GM06990 (cell line): ENCODE results near the gene TBC1D28.
"Not testable (repeated sequence)": the region's sequence is repeated elsewhere in the genome, so short reads cannot be mapped to it uniquely, and the experiment has no call there.

Source experiments
- DNase-seq: peaks from one replicate; pipeline ENCODE4 v3.0.0-alpha.2; 2011; ENCODE audit not compliant: insufficient read length; ENCODE audit errors: extremely low read depth
- H3K27me3 ChIP-seq: replicated peaks from 2 replicates; pipeline ENCODE4 v1.6.0; 2011; ENCODE audit warnings: low read length; ENCODE audit not compliant: control insufficient read depth, insufficient read depth
- H3K36me3 ChIP-seq: 2 replicates; pipeline ENCODE4 v1.5.1; 2011; ENCODE audit warnings: low read length; ENCODE audit not compliant: control insufficient read depth, insufficient read depth
- H3K4me3 ChIP-seq: replicated peaks from 2 replicates; pipeline ENCODE4 v1.5.1; 2011; ENCODE audit warnings: low read depth, mild to moderate bottlenecking, control low read depth, low read length
- CTCF ChIP-seq: IDR thresholded peaks from 2 replicates; pipeline ENCODE4 v1.5.1; 2011; ENCODE audit warnings: low read length, control low read depth, mild to moderate bottlenecking, inconsistent platforms; ENCODE audit not compliant: insufficient read depth, poor library complexity, severe bottlenecking

TBC1D28 gene

GRCh38 chr17:18636237-18636636 lies 8.0 kb downstream of the TBC1D28 start:
- H3K27me3 ChIP-seq, H3K4me3 ChIP-seq, H3K36me3 ChIP-seq, DNase-seq: not testable (repeated sequence)

DNA sequence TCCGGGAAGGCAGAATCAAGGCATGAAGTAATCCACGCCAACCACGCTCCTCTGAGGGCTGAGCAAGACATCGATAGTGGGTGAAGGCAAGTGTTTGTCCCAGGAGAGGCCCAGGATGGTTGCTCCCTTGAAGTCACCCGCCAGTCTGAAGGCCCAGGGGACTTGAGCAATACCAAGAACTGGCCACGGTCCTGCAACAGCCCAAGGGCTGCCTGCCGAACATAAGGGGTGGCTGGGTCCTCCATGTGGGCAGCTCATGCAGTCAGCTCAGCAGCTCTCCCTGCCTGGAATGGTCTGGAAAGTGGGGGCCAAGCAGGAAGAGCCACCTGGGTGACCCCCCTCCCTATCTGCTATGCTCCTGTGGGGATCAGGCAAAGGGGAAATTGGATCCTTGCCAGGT lies 8.4 kb downstream of the TBC1D28 start:
- not testable (repeated sequence) for H3K36me3 ChIP-seq, H3K4me3 ChIP-seq, H3K27me3 ChIP-seq, DNase-seq

GRCh38 chr17:18634550-18635263 lies 9.5 kb downstream of the TBC1D28 start:
- H3K27me3 ChIP-seq, H3K36me3 ChIP-seq, H3K4me3 ChIP-seq, DNase-seq: not testable (repeated sequence)

DNA sequence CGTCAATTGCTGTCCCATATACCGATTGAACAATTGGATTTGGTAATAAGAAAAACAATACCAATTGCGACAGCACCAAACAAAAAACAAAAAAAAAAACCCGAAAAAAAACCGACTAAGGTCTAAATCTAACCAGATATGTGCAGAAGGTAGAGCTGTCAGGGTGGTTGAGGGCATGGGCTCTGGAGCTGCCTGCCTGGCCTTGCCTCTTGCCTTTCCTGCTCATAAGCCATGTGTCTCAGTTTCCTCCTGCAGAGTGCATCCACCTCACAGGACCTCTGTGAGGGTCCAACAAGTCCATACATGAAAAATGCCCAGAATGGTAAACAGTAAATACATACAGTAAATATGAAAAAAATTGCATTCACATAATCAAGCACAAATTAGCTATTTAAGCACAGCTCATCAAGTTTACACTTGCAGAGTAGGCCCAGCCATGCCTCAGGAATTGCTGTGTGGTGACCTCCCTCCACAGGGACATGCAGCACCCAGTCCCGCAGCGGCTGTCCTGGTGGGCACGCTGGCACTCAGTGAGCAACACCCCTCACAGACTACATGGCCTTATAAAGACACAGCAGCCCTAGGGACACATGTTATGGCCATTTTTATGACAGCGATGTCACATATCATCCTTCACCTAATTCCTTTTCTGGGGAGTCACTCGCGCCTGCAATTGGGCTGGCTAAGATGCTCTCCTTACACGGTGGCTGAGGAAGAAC lies 17.9 kb downstream of the TBC1D28 start:
- TF ChIP-seq CTCF, result no peak
- Histone ChIP-seq H3K36me3 (no peaks in the 10 kb centered on the region), H3K4me3 (peak overlapping the region; percentile 27; the same call in 1 of the 2 replicates), H3K27me3 (no peaks in the 10 kb centered on the region)
- DNase-seq, result no peak

DNA sequence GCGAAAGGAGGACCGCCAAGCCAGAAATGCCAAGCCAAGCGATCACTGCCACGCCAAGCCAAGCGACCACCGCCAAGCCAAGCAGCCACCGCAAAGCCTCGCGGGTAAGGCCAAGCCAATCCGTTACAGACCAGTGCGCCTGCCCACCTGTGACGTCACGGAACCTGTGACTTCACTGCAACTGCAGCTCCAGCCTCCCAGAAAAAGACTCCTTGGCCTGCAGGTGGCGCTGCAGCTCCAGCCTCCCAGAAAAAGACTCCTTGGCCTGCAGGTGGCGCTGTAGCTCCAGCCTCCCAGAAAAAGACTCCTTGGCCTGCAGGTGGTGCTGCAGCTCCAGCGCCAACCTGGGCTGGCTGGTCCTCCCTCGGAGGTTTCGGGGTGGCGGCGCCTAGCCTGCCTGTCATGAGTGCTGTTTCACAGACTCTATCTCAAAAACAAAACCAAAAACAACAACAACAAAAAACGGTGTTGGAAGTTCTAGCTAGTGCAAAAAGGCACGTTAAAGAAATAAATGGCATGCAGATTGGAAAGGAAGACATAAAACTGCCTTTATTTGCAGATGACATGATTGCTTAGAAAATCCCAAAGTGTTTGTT lies 18.6 kb downstream of the TBC1D28 start:
- TF ChIP-seq CTCF, result peak; percentile 99
- peak overlapping the region; percentile 46 for H3K4me3 ChIP-seq
- not testable (repeated sequence) for H3K27me3 ChIP-seq, H3K36me3 ChIP-seq
- peak; percentile 75 for DNase-seq

DNA sequence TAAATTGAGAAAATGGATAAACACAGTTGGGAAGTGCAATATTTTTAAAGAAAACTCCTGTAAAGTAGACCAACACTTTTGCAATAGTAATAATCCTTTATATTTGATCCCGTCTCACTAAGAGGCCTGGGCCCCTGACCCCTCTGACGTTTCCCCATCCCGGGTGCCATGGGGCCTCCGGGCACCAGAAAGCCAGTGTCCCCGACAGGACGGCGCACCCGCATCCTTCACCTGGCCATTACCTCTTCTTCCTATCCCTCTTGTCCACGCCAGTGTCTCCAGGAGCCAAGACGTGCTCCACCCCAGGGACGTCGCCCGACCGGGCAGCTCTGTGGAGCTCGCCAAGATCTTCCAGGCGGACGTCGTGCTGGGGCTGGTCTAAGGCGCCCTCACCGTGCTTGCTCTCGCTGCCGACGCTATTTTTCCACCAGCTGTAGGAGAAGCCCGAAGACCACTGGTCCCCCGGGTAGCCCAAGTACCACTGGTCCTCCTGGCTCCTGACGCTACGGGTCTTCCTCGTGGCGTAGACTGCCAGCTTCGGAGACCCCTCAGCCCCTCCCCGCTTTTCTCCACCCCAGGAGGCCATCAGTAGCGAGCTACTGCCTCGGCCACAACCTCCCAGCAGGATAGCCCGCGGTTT lies 19.2 kb downstream of the TBC1D28 start:
- DNase-seq, H3K36me3 ChIP-seq, H3K27me3 ChIP-seq: not testable (repeated sequence)
- H3K4me3 ChIP-seq, result peak overlapping the region; percentile 46

- H3K36me3 ChIP-seq, H3K4me3 ChIP-seq, H3K27me3 ChIP-seq, DNase-seq: not testable (repeated sequence)
Observed at GRCh38 chr17:18617613-18618012, 26.6 kb downstream of the TBC1D28 start.

- not testable (repeated sequence) for H3K27me3 ChIP-seq, H3K36me3 ChIP-seq, H3K4me3 ChIP-seq, DNase-seq
Observed at GRCh38 chr17:18613016-18613415, 31.2 kb downstream of the TBC1D28 start.

- not testable (repeated sequence) for H3K36me3 ChIP-seq, DNase-seq, H3K4me3 ChIP-seq, H3K27me3 ChIP-seq
Observed at GRCh38 chr17:18593138-18593537, 51.1 kb downstream of the TBC1D28 start.
